SK-N-MC (cell line): Measurements from ENCODE around the gene P3H3.
A peak's percentile ranks its signal among the peaks of the same experiment; 100 is the strongest.
"Not testable (repeated sequence)": the region's sequence is repeated elsewhere in the genome, so short reads cannot be mapped to it uniquely, and the experiment has no call there.

Source experiments
- DNase-seq: peaks from one replicate; pipeline ENCODE4 v3.0.0-alpha.2; 2011; ENCODE audit warnings: low read depth, low spot score
- H3K27ac ChIP-seq: fragments of 200-600 bp; sonication (generic); 2 replicates; pipeline ENCODE4 v1.5.1; 2016; ENCODE audit warnings: mixed run types
- H3K36me3 ChIP-seq: fragments of 200-600 bp; sonication (generic); 2 replicates; pipeline ENCODE4 v1.6.1; 2017; ENCODE audit warnings: antibody characterized with exemption, low read length, mixed read lengths; ENCODE audit not compliant: insufficient read depth
- H3K4me3 ChIP-seq: fragments of 200-600 bp; sonication (generic); 2 replicates; pipeline ENCODE4 v1.5.1; 2016
- H3K9ac ChIP-seq: fragments of 200-600 bp; sonication (generic); 2 replicates; pipeline ENCODE4 v1.8.0; 2017; ENCODE audit warnings: mixed run types, mixed read lengths; ENCODE audit not compliant: insufficient read length
- H3K9me3 ChIP-seq: fragments of 200-600 bp; sonication (generic); 2 replicates; pipeline ENCODE4 v1.6.1; 2017; ENCODE audit warnings: low read depth, mild to moderate bottlenecking, antibody characterized with exemption, low read length, moderate library complexity, mixed read lengths
- EZH2 ChIP-seq: fragments of 200-600 bp; sonication (generic); IDR thresholded peaks from one replicate; pipeline ENCODE4 v1.6.1; 2017; ENCODE audit warnings: antibody characterized with exemption
- FOXP2 ChIP-seq: optimal IDR thresholded peaks from 2 replicates; pipeline ENCODE3; 2011; ENCODE audit warnings: mild to moderate bottlenecking, moderate library complexity; ENCODE audit not compliant: insufficient read depth; ENCODE audit errors: extremely low read length, control extremely low read depth
- POLR2AphosphoS5 ChIP-seq: IDR thresholded peaks from 2 replicates; pipeline ENCODE4 v1.6.1; 2012; ENCODE audit warnings: mild to moderate bottlenecking, low read depth, low read length, borderline replicate concordance

P3H3 gene

GRCh38 chr12:6868211-6869048 lies 40.2 kb downstream of the P3H3 start:
- Histone ChIP-seq H3K9ac (peak overlapping the region; percentile 97), H3K36me3 (peaks cover 33% of the 10 kb centered on the region), H3K4me3 (peak overlapping the region; percentile 97), H3K27ac (peak overlapping the region; percentile 88), H3K9me3 (no peaks in the 10 kb centered on the region)
- TF ChIP-seq EZH2 (no peak), FOXP2 (no peak), POLR2AphosphoS5 (no peak; the same call in 1 of the 2 replicates)
- DNase-seq: no peak

GRCh38 chr12:6869049-6870021 lies 41.1 kb downstream of the P3H3 start:
- Histone ChIP-seq H3K4me3 (peak overlapping the region; percentile 97), H3K36me3 (peaks cover 26% of the 10 kb centered on the region), H3K9ac (no peak overlapping the region), H3K27ac (no peak overlapping the region), H3K9me3 (no peaks in the 10 kb centered on the region)
- TF ChIP-seq FOXP2 (no peak), POLR2AphosphoS5 (no peak), EZH2 (no peak)
- DNase-seq: no peak

GRCh38 chr12:6870304-6870703 lies 42.1 kb downstream of the P3H3 start:
- not testable (repeated sequence) for H3K9ac ChIP-seq, DNase-seq, H3K9me3 ChIP-seq, H3K4me3 ChIP-seq
- H3K27ac ChIP-seq: peak overlapping the region; percentile 42; the same call in 1 of the 2 replicates
- H3K36me3 ChIP-seq: peaks cover 21% of the 10 kb centered on the region

GRCh38 chr12:6871052-6871957 lies 43.1 kb downstream of the P3H3 start:
- Histone ChIP-seq H3K9ac (no peak overlapping the region), H3K4me3 (no peak overlapping the region; the same call in 1 of the 2 replicates), H3K36me3 (peaks cover 21% of the 10 kb centered on the region), H3K27ac (peak overlapping the region; percentile 42; the same call in 1 of the 2 replicates), H3K9me3 (no peaks in the 10 kb centered on the region)
- TF ChIP-seq POLR2AphosphoS5 (peak; percentile 72), EZH2 (no peak)
- DNase-seq: no peak

- TF ChIP-seq POLR2AphosphoS5 (peak; percentile 51; the same call in 1 of the 2 replicates), EZH2 (no peak), FOXP2 (no peak)
- DNase-seq: no peak
- peak overlapping the region; percentile 93 for H3K4me3 ChIP-seq
- peaks cover 21% of the 10 kb centered on the region for H3K36me3 ChIP-seq
- peak overlapping the region; percentile 85 for H3K9ac ChIP-seq
- no peaks in the 10 kb centered on the region for H3K9me3 ChIP-seq
- H3K27ac ChIP-seq: peak overlapping the region; percentile 42; the same call in 1 of the 2 replicates
These were observed 44.2 kb downstream of the P3H3 start for GRCh38 chr12:6872073-6873048.

- DNase-seq: no peak
- Histone ChIP-seq H3K9me3 (no peaks in the 10 kb centered on the region), H3K36me3 (peaks cover 21% of the 10 kb centered on the region), H3K27ac (peak within 1 kb of the TSS; percentile 46; the same call in 1 of the 2 replicates), H3K4me3 (peak within 1 kb of the TSS; percentile 93), H3K9ac (peak within 1 kb of the TSS; percentile 85)
- peak; percentile 78 for TF ChIP-seq POLR2AphosphoS5
- no peak for TF ChIP-seq EZH2
These were observed 45.1 kb downstream of the P3H3 start, which contains the start of gene SPSB2 for GRCh38 chr12:6873094-6874014. Gene SPSB2, minus strand, starts transcription at chr12:6873303. Its CDS starts 402 bp downstream, at chr12:6872901.

GRCh38 chr12:6874015-6874368 lies 45.8 kb downstream of the P3H3 start:
- H3K27ac ChIP-seq: peak overlapping the region; percentile 46; the same call in 1 of the 2 replicates
- H3K9ac ChIP-seq: peak overlapping the region; percentile 62
- not testable (repeated sequence) for H3K9me3 ChIP-seq, DNase-seq
- H3K36me3 ChIP-seq: peaks cover 21% of the 10 kb centered on the region
- peak overlapping the region; percentile 93 for H3K4me3 ChIP-seq

GRCh38 chr12:6879824-6880223 lies 51.6 kb downstream of the P3H3 start:
- not testable (repeated sequence) for H3K4me3 ChIP-seq, H3K36me3 ChIP-seq, H3K9ac ChIP-seq, H3K9me3 ChIP-seq, H3K27ac ChIP-seq, DNase-seq
